HK-2 (cell line): ENCODE data around the gene APOA5.
"Not testable (repeated sequence)": the region's sequence is repeated elsewhere in the genome, so short reads cannot be mapped to it uniquely, and the experiment has no call there.

Experiments used
- DNase-seq: peaks from one replicate; pipeline ENCODE4 v3.0.0-alpha.2; 2018; ENCODE audit not compliant: unreplicated experiment

Gene APOA5

GRCh38 chr11:116791813-116792143 lies at the start of gene APOA5:
Gene APOA5 (minus strand): TSS chr11:116791879. CDS start chr11:116791860, 19 bp downstream.
- no peak for DNase-seq

GRCh38 chr11:116840746-116841296 lies 49.1 kb upstream of the APOA5 start:
- no peak for DNase-seq

- DNase-seq: no peak
Measured at GRCh38 chr11:116840224-116840745, 48.6 kb upstream of the APOA5 start.

GRCh38 chr11:116838321-116839084 lies 46.8 kb upstream of the APOA5 start:
- no peak for DNase-seq

GRCh38 chr11:116837231-116838091 lies 45.8 kb upstream of the APOA5 start, which contains the start of gene APOA1:
Gene APOA1 (minus strand): TSS chr11:116837622. CDS start chr11:116837387, 235 bp downstream.
- no peak for DNase-seq

GRCh38 chr11:116836632-116836991 lies 44.9 kb upstream of the APOA5 start:
- no peak for DNase-seq

- DNase-seq: peak; percentile 81
Measured at GRCh38 chr11:116835791-116836631, 44.3 kb upstream of the APOA5 start.

- peak; percentile 3 for DNase-seq
Measured at GRCh38 chr11:116835042-116835772, 43.5 kb upstream of the APOA5 start.

GRCh38 chr11:116834535-116835041 lies 42.9 kb upstream of the APOA5 start:
- not testable (repeated sequence) for DNase-seq

- DNase-seq: no peak
Measured at GRCh38 chr11:116833816-116834534, 42.3 kb upstream of the APOA5 start.

- no peak for DNase-seq
Measured at GRCh38 chr11:116833491-116833815, 41.8 kb upstream of the APOA5 start.

GRCh38 chr11:116832350-116833290 lies 40.9 kb upstream of the APOA5 start:
- DNase-seq: no peak

GRCh38 chr11:116831790-116832349 lies 40.2 kb upstream of the APOA5 start:
- DNase-seq: no peak

- DNase-seq: no peak
Measured at GRCh38 chr11:116830184-116830912, 38.7 kb upstream of the APOA5 start.

GRCh38 chr11:116829525-116830183 lies 38.0 kb upstream of the APOA5 start, which contains the start of gene APOC3:
Gene APOC3 (plus strand): TSS chr11:116829907. CDS start chr11:116830583, 676 bp downstream.
- no peak for DNase-seq

GRCh38 chr11:116828632-116829524 lies 37.2 kb upstream of the APOA5 start:
- no peak for DNase-seq
